Prostate gland (tissue), 2 donors: ENCODE results near the gene AMFR. TPM values are rescaled to one million over a fixed set of nuclear protein-coding genes. Genes with fewer than 3 reads are reported as not detected.

Source experiments
- DNase-seq: peaks from one replicate; pipeline ENCODE4 v3.0.0-alpha.2; 2019; ENCODE audit warnings: low spot score
- H3K27ac ChIP-seq, 2 donors: fragments of 200-600 bp; sonication (generic); 2 replicates each; pipeline ENCODE4 v1.5.1; 2017 to 2019
- H3K27me3 ChIP-seq: fragments of 200-600 bp; sonication (generic); replicated peaks from 2 replicates; pipeline ENCODE4 v1.5.1; 2019; ENCODE audit not compliant: insufficient read depth
- H3K36me3 ChIP-seq, 2 donors: fragments of 200-600 bp; sonication (generic); 1 replicate in 1 of 2; 2 replicates in 1 of 2; pipeline versions ENCODE4 v1.5.1 to v1.8.1; 2017 to 2019
- H3K4me1 ChIP-seq: fragments of 200-600 bp; sonication (generic); replicated peaks from 2 replicates; pipeline ENCODE4 v1.5.1; 2019
- H3K4me3 ChIP-seq, 2 donors: fragments of 200-600 bp; sonication (generic); 2 replicates each; pipeline ENCODE4 v1.5.1; 2017 to 2019
- H3K9me3 ChIP-seq: fragments of 200-600 bp; sonication (generic); 2 replicates; pipeline ENCODE4 v1.5.1; 2017
- POLR2A ChIP-seq: fragments of 450-650 bp; IDR thresholded peaks from one replicate; pipeline ENCODE4 v1.6.1; 2016; ENCODE audit warnings: antibody characterized with exemption, mild to moderate bottlenecking
- POLR2AphosphoS5 ChIP-seq: sonication (generic); formaldehyde crosslinking; IDR thresholded peaks from one replicate; pipeline ENCODE4 v1.6.1; 2017; ENCODE audit warnings: antibody characterized with exemption
- WGBS: methylation state at CpG from one replicate; pipeline ENCODE4 v1.1.5; 2018; 5-methylcytosine and 5-hydroxymethylcytosine counted together
- intact Hi-C: fragments of 100-400 bp; cut with DNase I; formaldehyde crosslinking; loops from one replicate; pipeline ENCODE4 v1.14.2; 2022
- total RNA-seq, 2 donors: library from RNA; depleted of rRNA; stranded (reverse); fragments of >200 nt; gene quantifications; one replicate each; pipeline ENCODE4 v1.1.0, GENCODE V29; 2016
- TF ChIP-seq, protein P1 (sequence below), 4 experiments: fragments of 200-600 bp in 2 of 4; fragments of 450-650 bp in 2 of 4; sonication (generic) in 2 of 4; IDR thresholded peaks; 1 replicate in 3 of 4; 2 replicates in 1 of 4; pipeline ENCODE4 v1.5.1; 2016 to 2019; ENCODE audit warnings: antibody characterized with exemption in 4 of 4, mild to moderate bottlenecking in 2 of 4, moderate library complexity in 2 of 4

The AMFR gene
- total RNA-seq, 2 donors from 2014 or later: 123 to 261 TPM

DNA sequence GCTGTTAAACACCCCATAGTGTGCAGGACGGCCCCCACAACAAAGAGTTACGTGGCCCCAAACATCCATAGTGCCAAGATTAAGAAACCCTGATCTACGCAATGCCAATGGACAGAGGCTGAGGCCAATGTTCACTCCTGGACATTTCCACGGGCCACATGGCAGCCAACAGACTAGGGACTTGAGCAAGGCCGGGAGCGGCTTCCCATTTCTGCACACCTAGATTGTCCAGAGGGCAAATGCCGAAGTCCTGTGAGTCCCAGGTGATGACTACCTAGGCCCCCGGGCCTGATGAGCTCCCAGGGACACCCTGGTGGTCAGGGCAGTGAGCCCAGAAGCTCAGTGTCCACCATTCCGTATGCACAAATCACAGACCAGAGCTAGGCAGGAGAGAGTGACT lies 95.5 kb downstream of the AMFR start:
- no peak overlapping the region for H3K27ac ChIP-seq
- H3K36me3 ChIP-seq: no peaks in the 10 kb centered on the region
- H3K27me3 ChIP-seq: no peaks in the 10 kb centered on the region
- 91% methylated on average over 9 of the region's 9 CpGs for WGBS
- H3K4me3 ChIP-seq: no peak overlapping the region
- no peaks in the 10 kb centered on the region for H3K9me3 ChIP-seq
- H3K4me1 ChIP-seq: no peaks in the 10 kb centered on the region
- DNase-seq: no peak
- TF ChIP-seq POLR2AphosphoS5 (no peak), POLR2A (no peak)
- TF ChIP-seq, protein P1, sequence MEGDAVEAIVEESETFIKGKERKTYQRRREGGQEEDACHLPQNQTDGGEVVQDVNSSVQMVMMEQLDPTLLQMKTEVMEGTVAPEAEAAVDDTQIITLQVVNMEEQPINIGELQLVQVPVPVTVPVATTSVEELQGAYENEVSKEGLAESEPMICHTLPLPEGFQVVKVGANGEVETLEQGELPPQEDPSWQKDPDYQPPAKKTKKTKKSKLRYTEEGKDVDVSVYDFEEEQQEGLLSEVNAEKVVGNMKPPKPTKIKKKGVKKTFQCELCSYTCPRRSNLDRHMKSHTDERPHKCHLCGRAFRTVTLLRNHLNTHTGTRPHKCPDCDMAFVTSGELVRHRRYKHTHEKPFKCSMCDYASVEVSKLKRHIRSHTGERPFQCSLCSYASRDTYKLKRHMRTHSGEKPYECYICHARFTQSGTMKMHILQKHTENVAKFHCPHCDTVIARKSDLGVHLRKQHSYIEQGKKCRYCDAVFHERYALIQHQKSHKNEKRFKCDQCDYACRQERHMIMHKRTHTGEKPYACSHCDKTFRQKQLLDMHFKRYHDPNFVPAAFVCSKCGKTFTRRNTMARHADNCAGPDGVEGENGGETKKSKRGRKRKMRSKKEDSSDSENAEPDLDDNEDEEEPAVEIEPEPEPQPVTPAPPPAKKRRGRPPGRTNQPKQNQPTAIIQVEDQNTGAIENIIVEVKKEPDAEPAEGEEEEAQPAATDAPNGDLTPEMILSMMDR (IDR thresholded peaks at IDR 0.05): no peak
- intact Hi-C loops: no loop called here

DNA sequence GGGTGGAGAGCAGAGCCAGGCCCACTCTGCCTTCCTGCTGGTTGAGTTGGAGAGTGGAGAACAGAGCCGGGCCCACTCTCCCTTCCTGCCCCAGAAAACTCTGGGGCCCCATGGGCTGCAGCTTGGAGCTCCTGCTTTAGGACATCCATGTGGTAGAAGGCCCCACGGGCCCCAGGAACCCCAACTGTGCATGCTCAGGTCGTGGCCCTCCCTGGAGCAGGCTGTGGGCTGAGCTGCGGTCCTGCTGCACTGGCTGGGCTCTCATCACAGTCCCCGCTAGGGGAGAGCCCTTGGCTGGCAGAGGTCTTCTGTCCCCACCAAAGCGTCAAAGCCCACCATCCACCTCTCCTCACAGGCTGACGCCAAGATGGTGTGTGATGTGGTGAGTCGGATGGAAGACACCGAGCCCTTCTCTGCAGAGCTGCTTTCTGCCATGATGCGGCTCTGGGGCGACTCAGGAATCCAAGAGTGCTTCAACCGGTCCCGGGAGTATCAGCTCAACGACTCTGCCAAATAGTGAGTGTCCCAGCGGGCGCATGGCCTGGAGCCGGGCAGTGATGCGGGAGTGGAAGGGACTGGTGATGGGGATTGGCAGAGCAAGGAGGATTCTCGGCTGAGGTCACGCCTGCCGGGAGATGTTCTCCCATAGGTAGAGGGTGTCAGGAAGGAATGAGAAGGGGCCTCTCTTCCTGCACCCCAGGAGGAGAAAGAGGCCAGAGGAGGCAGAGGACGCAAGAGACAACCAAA lies 96.9 kb downstream of the AMFR start:
- Histone ChIP-seq H3K9me3 (no peaks in the 10 kb centered on the region), H3K27me3 (no peaks in the 10 kb centered on the region), H3K27ac (no peak overlapping the region), H3K4me1 (no peaks in the 10 kb centered on the region), H3K4me3 (no peak overlapping the region), H3K36me3 (no peaks in the 10 kb centered on the region)
- 92% methylated on average over 21 of the region's 22 CpGs for WGBS
- DNase-seq: no peak
- no peak for TF ChIP-seq POLR2A
- TF ChIP-seq, protein P1 (IDR thresholded peaks at IDR 0.05): no peak
- TF ChIP-seq POLR2AphosphoS5: no peak
- intact Hi-C loops: no loop called here

DNA sequence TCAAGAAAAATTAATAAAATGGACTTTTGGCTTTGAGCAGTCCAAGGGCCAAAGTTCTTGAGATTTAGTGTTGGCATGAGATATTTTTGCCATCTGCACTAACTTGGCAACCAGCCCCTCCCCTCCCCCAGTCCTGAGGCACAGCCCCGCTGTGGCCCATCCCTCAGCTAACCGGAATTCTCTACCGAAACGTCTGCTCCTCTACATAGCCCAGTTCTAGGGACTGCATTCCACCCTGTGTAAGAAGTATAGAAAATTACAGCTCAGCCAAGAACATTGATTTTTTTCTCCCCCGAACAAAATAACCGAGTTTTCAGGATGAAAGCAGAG lies 97.5 kb downstream of the AMFR start:
- no peaks in the 10 kb centered on the region for H3K36me3 ChIP-seq
- no peak for DNase-seq
- H3K4me1 ChIP-seq: no peaks in the 10 kb centered on the region
- H3K9me3 ChIP-seq: no peaks in the 10 kb centered on the region
- WGBS: 90% methylated on average over 6 of the region's 6 CpGs
- intact Hi-C loops: no loop called here
- no peak overlapping the region for H3K4me3 ChIP-seq
- no peak for TF ChIP-seq POLR2A
- TF ChIP-seq, protein P1 (IDR thresholded peaks at IDR 0.05): no peak
- TF ChIP-seq POLR2AphosphoS5: no peak
- no peaks in the 10 kb centered on the region for H3K27me3 ChIP-seq
- H3K27ac ChIP-seq: no peak overlapping the region

DNA sequence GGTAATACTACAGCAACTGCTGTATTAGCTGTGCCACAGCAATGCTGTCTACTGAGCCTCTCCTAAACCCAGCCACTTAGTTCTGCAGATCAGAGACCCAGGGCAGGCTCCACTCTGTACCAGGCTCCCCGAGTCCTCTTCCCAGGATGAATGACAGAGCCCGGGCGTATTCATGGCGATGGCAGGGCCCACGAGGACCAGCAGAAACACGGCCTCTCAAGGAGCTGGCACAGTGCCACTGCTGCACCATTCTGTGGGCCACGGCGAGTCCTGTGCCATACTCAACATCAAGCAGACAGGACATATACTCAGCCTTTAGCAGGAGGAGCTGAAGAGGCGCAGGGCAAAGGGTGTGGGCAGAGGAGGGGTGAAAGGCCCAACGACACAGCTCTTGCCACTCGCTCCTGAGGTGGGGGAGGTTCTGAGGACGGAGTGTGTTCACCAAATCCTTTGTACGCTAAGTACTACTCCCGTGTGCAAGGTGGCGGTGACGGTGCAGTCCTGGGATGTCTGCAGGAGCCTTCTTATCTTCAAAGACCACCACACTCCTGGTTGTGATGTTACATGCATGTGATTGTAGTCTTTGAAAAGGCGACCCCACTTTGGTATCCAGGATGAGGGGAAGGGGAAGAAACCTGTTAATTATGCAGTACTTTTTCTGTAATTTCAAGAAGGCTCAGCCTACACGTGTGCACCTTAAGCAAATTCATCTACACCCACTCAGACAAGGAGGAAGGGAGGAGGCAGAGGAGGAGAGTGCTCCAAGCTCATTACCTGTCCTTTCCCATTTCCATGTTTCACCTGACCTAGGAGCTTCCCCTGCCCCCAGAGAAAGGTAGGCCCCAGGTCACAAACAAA lies 98.0 kb downstream of the AMFR start:
- no peak overlapping the region for H3K4me3 ChIP-seq
- H3K9me3 ChIP-seq: no peaks in the 10 kb centered on the region
- 87% methylated on average over 18 of the region's 18 CpGs for WGBS
- H3K27me3 ChIP-seq: no peaks in the 10 kb centered on the region
- no peak for DNase-seq
- no peak overlapping the region for H3K27ac ChIP-seq
- H3K4me1 ChIP-seq: no peaks in the 10 kb centered on the region
- no peaks in the 10 kb centered on the region for H3K36me3 ChIP-seq
- intact Hi-C loops: no loop called here
- TF ChIP-seq POLR2A: no peak
- no peak for TF ChIP-seq POLR2AphosphoS5
- TF ChIP-seq, protein P1 (IDR thresholded peaks at IDR 0.05): no peak
